A549 (cell line): Measurements from ENCODE around the gene TAF10. TPM values are rescaled to one million over a fixed set of nuclear protein-coding genes. Genes with fewer than 3 reads are reported as not detected.

ENCODE experiments used
- ATAC-seq, 2 experiments: fragments of 200-7000 bp in 1 of 2; fragments of >200 bp in 1 of 2; cut with Nextera tagmentation in 1 of 2; cut with Tn5 transposase in 1 of 2; 3 replicates each; pipeline versions ENCODE4 v1.8.0 to v1.9.1; 2018 to 2020; ENCODE audit warnings: mild to moderate bottlenecking in 1 of 2, moderate library complexity in 1 of 2
- CTCF ChIA-PET: fragments of 300-600 bp; sonication (Branson Sonifier 250); formaldehyde crosslinking; extraction: SDS; loops from one replicate; lab custom pipeline; 2021; ENCODE audit warnings: antibody characterized with exemption, inconsistent platforms; lab: Yijun Ruan, JAX
- POLR2A ChIA-PET: fragments of 350-600 bp; formaldehyde crosslinking; extraction: SDS; loops from one replicate; lab custom pipeline; 2021; ENCODE audit warnings: antibody characterized with exemption, inconsistent platforms; lab: Yijun Ruan, JAX
- DNase-seq, 2 experiments: peaks; one replicate each; pipeline versions ENCODE4 v3.0.0 to v3.0.0-alpha.2; 2011 to 2016; ENCODE audit warnings: low read depth in 1 of 2, low spot score in 1 of 2
- FAIRE-seq: peaks from 2 replicates; lab custom pipeline; 2011; peaks lifted over from hg19 to GRCh38; lab: Jason Lieb, UNC
- H3K27ac ChIP-seq, 2 experiments: fragments of >200 bp; sonication (Bioruptor Twin); formaldehyde crosslinking; 3 replicates each; pipeline ENCODE4 v1.5.1; 2016 to 2017
- H3K4me1 ChIP-seq: fragments of >200 bp; sonication (Bioruptor Twin); formaldehyde crosslinking; 3 replicates; pipeline ENCODE4 v1.6.1; 2016
- H3K4me2 ChIP-seq: fragments of >200 bp; sonication (Bioruptor Twin); formaldehyde crosslinking; 3 replicates; pipeline ENCODE4 v1.6.1; 2016
- H3K4me3 ChIP-seq: fragments of >200 bp; sonication (Bioruptor Twin); formaldehyde crosslinking; 3 replicates; pipeline ENCODE4 v1.5.1; 2016
- H3K9me3 ChIP-seq: fragments of >200 bp; sonication (Bioruptor Twin); formaldehyde crosslinking; 3 replicates; pipeline ENCODE4 v1.6.1; 2016
- BHLHE40 ChIP-seq: IDR thresholded peaks from 2 replicates; pipeline ENCODE4 v1.6.1; 2012; ENCODE audit warnings: low read depth, low read length, inconsistent platforms
- CBX8 ChIP-seq: fragments of 200-600 bp; sonication (generic); IDR thresholded peaks from 2 replicates; pipeline ENCODE4 v1.6.1; 2016
- CEBPB ChIP-seq, 2 experiments: fragments of >200 bp in 1 of 2; sonication (Bioruptor Twin) in 1 of 2; formaldehyde crosslinking in 1 of 2; IDR thresholded peaks; 2 replicates each; pipeline ENCODE4 v1.6.1; 2012 to 2016
- CHD2 ChIP-seq: fragments of 150-350 bp; IDR thresholded peaks from 2 replicates; pipeline ENCODE4 v1.6.1; 2014; ENCODE audit warnings: low read length; ENCODE audit not compliant: partially characterized antibody
- CHD4 ChIP-seq: fragments of 200-600 bp; sonication (generic); IDR thresholded peaks from 2 replicates; pipeline ENCODE4 v1.6.1; 2016; ENCODE audit warnings: antibody characterized with exemption, mild to moderate bottlenecking, borderline replicate concordance
- EHMT2 ChIP-seq: fragments of 200-600 bp; sonication (generic); IDR thresholded peaks from 2 replicates; pipeline ENCODE4 v1.6.1; 2016; ENCODE audit warnings: antibody characterized with exemption, low read depth, mild to moderate bottlenecking, moderate library complexity
- FOSL2 ChIP-seq, 2 experiments: fragments of 450-650 bp in 1 of 2; fragments of >200 bp in 1 of 2; sonication (Bioruptor Twin) in 1 of 2; formaldehyde crosslinking; IDR thresholded peaks; 2 replicates each; pipeline versions ENCODE4 v1.5.0 to v1.6.1; 2016 to 2020; ENCODE audit warnings: mild to moderate bottlenecking in 1 of 2, moderate library complexity in 1 of 2
- HEYL ChIP-seq: fragments of 250-450 bp; sonication (Bioruptor Pico); IDR thresholded peaks from 2 replicates; pipeline ENCODE4 v1.8.0; 2021; ENCODE audit warnings: mild to moderate bottlenecking, moderate library complexity
- HOXA7 ChIP-seq: fragments of 250-450 bp; sonication (Bioruptor Pico); IDR thresholded peaks from 2 replicates; pipeline ENCODE4 v1.5.0; 2020; ENCODE audit warnings: mild to moderate bottlenecking, moderate library complexity
- HOXB5 ChIP-seq: fragments of 250-450 bp; sonication (Bioruptor Pico); IDR thresholded peaks from 2 replicates; pipeline ENCODE4 v1.5.0; 2020; ENCODE audit warnings: mild to moderate bottlenecking, moderate library complexity
- JUN ChIP-seq, 2 experiments: fragments of >200 bp; sonication (Bioruptor Twin); formaldehyde crosslinking; IDR thresholded peaks; 2 replicates in 1 of 2; 3 replicates in 1 of 2; pipeline ENCODE4 v1.6.1; 2016 to 2017
- KDM1A ChIP-seq: fragments of 200-600 bp; sonication (generic); IDR thresholded peaks from 2 replicates; pipeline ENCODE4 v1.6.1; 2016; ENCODE audit warnings: low read depth, mild to moderate bottlenecking
- MAFK ChIP-seq: fragments of 450-650 bp; IDR thresholded peaks from 2 replicates; pipeline ENCODE4 v1.6.1; 2014; ENCODE audit not compliant: partially characterized antibody
- MAZ ChIP-seq: fragments of 150-350 bp; IDR thresholded peaks from 2 replicates; pipeline ENCODE4 v1.6.1; 2014; ENCODE audit warnings: antibody characterized with exemption, low read depth, low read length, borderline replicate concordance
- MYC ChIP-seq: IDR thresholded peaks from 2 replicates; pipeline ENCODE4 v1.6.1; 2012; ENCODE audit warnings: mild to moderate bottlenecking, inconsistent platforms, low read length, improper control_type of control experiment, borderline replicate concordance
- NPAS2 ChIP-seq: fragments of 250-450 bp; sonication (Bioruptor Pico); IDR thresholded peaks from 2 replicates; pipeline ENCODE4 v1.8.0; 2022; ENCODE audit warnings: mild to moderate bottlenecking, moderate library complexity, borderline replicate concordance
- NR3C1 ChIP-seq: fragments of >200 bp; sonication (Bioruptor Twin); formaldehyde crosslinking; IDR thresholded peaks from 3 replicates; pipeline ENCODE4 v1.6.1; 2017
- POLR2A ChIP-seq: IDR thresholded peaks from 2 replicates; pipeline ENCODE4 v1.6.1; 2012; ENCODE audit warnings: mild to moderate bottlenecking, low read length
- RARB ChIP-seq: fragments of 250-450 bp; sonication (Bioruptor Pico); IDR thresholded peaks from 2 replicates; pipeline ENCODE4 v1.8.0; 2021; ENCODE audit warnings: mild to moderate bottlenecking, moderate library complexity
- SREBF2 ChIP-seq: fragments of 450-650 bp; IDR thresholded peaks from 2 replicates; pipeline ENCODE4 v1.6.1; 2014; ENCODE audit warnings: mild to moderate bottlenecking, moderate library complexity
- TFCP2L1 ChIP-seq: fragments of 250-450 bp; sonication (Bioruptor Pico); IDR thresholded peaks from 2 replicates; pipeline ENCODE4 v1.5.0; 2021; ENCODE audit warnings: mild to moderate bottlenecking
- TP53 ChIP-seq: fragments of 250-450 bp; sonication (Bioruptor Pico); IDR thresholded peaks from 2 replicates; pipeline ENCODE4 v1.5.0; 2021; ENCODE audit warnings: mild to moderate bottlenecking, moderate library complexity
- ZNF302 ChIP-seq: fragments of 250-450 bp; sonication (Bioruptor Pico); IDR thresholded peaks from 2 replicates; pipeline ENCODE4 v1.9.0; 2021; ENCODE audit warnings: inconsistent platforms, mild to moderate bottlenecking, moderate library complexity
- ZSCAN20 ChIP-seq: fragments of 250-450 bp; sonication (Bioruptor Pico); IDR thresholded peaks from 2 replicates; pipeline ENCODE4 v1.8.0; 2022; ENCODE audit warnings: mild to moderate bottlenecking, moderate library complexity
- WGBS: methylation state at CpG from one replicate; pipeline ENCODE4 v1.1.6; 2017; ENCODE audit errors: missing lambda C conversion rate; 5-methylcytosine and 5-hydroxymethylcytosine counted together
- polyA plus RNA-seq, 4 experiments: library from polyadenylated mRNA; depleted of rRNA in 3 of 4; stranded (reverse); fragments of >200 nt; fragmentation: RNase III in 1 of 4; extraction: RNeasy Plus Mini Kit Qiagen cat#74134 plus additional on column Dnase treatment in 1 of 4; gene quantifications; 2 replicates in 3 of 4; 3 replicates in 1 of 4; pipeline ENCODE4 v1.2.3, GENCODE V29; 2011 to 2017
- TF ChIP-seq, protein P1 (sequence below): IDR thresholded peaks from 2 replicates; pipeline ENCODE4 v1.6.1; 2012; ENCODE audit warnings: low read depth, borderline replicate concordance
- TF ChIP-seq, protein P2 (sequence below): fragments of >200 bp; sonication (Bioruptor Twin); formaldehyde crosslinking; IDR thresholded peaks from 2 replicates; pipeline ENCODE4 v1.6.1; 2016
- TF ChIP-seq, protein P3 (sequence below): fragments of 450-650 bp; IDR thresholded peaks from 2 replicates; pipeline ENCODE4 v1.6.1; 2014; ENCODE audit warnings: antibody characterized with exemption
- TF ChIP-seq, protein P4 (sequence below): fragments of 250-450 bp; sonication (Bioruptor Pico); IDR thresholded peaks from 2 replicates; pipeline ENCODE4 v1.5.0; 2020; ENCODE audit warnings: low read depth, mild to moderate bottlenecking, moderate library complexity

Gene TAF10
- polyA plus RNA-seq, 2 of the 4 experiments (the other 2 are of a cell fraction) = 135 to 174 TPM

DNA sequence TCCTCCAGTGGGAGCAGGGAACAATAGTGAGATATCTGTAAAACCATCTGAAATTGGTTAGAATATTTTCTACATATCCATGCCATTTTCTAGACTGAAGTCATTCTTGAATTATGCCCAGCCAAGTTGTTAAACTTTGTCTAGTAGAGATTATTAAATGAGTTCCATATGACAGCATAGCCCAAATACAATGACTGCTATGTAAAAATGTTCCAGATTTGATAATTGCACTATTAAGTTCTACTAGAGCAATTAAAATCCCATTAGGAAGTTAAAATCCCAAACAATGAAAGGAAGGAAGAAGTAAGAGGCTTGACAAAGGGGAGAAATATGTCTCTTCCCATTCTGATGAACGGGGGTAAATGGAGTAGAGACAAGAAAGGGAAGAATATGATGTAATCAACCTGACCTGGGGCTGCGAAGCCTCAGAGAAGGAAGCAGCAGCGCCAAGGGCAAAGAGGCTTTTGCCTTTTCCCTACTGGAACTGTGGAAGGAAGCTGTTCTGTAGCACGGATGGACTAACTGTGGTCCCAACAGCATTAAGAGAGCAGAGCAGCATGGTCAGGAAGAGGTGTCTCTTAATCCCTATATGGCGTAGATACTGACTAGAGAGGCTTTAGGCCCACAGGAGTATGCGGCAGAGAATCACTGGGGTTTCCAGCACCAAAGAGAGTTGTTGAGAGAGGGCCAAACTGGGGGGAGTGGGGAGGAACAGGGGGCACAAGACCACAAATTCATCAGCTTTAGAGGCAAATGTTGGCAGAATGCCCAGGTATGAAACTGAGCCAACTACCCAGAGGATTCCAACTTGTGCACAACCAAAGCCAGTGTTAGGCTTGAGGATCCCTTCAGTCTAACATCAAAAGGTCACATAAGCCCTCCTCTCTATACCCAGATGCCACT, 35.3 kb downstream of the TAF10 start:
- WGBS = 77% methylated on average over 5 of the region's 6 CpGs
- H3K4me1 ChIP-seq = no peaks in the 10 kb centered on the region
- CTCF ChIA-PET = interaction anchor here (0.7 kb wide), 1 partner anchor 10 kb away, joined by 3 read pairs; no protein-coding TSS in a partner anchor
- TF ChIP-seq MAZ = no peak
- no peak for TF ChIP-seq RARB (CRISPR knock-in tag)
- no peak for TF ChIP-seq HOXB5 (CRISPR knock-in tag)
- TF ChIP-seq, protein P1, sequence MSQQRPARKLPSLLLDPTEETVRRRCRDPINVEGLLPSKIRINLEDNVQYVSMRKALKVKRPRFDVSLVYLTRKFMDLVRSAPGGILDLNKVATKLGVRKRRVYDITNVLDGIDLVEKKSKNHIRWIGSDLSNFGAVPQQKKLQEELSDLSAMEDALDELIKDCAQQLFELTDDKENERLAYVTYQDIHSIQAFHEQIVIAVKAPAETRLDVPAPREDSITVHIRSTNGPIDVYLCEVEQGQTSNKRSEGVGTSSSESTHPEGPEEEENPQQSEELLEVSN = no peak
- TF ChIP-seq, protein P2, sequence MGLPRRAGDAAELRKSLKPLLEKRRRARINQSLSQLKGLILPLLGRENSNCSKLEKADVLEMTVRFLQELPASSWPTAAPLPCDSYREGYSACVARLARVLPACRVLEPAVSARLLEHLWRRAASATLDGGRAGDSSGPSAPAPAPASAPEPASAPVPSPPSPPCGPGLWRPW = no peak
- no peak for TF ChIP-seq EHMT2
- no peak for TF ChIP-seq MAFK
- TF ChIP-seq CEBPB (IDR thresholded peaks at IDR 0.05) = no peak
- no peak for TF ChIP-seq CHD4
- TF ChIP-seq TFCP2L1 (CRISPR knock-in tag) = no peak
- TF ChIP-seq KDM1A = no peak
- no peak for TF ChIP-seq CHD2
- TF ChIP-seq ZNF302 (CRISPR knock-in tag) = no peak
- no peak for TF ChIP-seq FOSL2 (IDR thresholded peaks at IDR 0.05)
- TF ChIP-seq FOSL2 (CRISPR knock-in tag; IDR thresholded peaks at IDR 0.05) = no peak
- TF ChIP-seq NPAS2 (CRISPR knock-in tag) = no peak
- TF ChIP-seq, all 56 proteins: peak for 0
- H3K4me2 ChIP-seq = no peak overlapping the region
- H3K4me3 ChIP-seq = no peak overlapping the region
- POLR2A ChIA-PET = no interaction called here
- DNase-seq (no peak), ATAC-seq (peak in 1 of 2 experiments; percentile 26; a peak in 2 of 6 replicates), FAIRE-seq (no peak)
- no peak overlapping the region for H3K27ac ChIP-seq
- H3K9me3 ChIP-seq = no peaks in the 10 kb centered on the region

DNA sequence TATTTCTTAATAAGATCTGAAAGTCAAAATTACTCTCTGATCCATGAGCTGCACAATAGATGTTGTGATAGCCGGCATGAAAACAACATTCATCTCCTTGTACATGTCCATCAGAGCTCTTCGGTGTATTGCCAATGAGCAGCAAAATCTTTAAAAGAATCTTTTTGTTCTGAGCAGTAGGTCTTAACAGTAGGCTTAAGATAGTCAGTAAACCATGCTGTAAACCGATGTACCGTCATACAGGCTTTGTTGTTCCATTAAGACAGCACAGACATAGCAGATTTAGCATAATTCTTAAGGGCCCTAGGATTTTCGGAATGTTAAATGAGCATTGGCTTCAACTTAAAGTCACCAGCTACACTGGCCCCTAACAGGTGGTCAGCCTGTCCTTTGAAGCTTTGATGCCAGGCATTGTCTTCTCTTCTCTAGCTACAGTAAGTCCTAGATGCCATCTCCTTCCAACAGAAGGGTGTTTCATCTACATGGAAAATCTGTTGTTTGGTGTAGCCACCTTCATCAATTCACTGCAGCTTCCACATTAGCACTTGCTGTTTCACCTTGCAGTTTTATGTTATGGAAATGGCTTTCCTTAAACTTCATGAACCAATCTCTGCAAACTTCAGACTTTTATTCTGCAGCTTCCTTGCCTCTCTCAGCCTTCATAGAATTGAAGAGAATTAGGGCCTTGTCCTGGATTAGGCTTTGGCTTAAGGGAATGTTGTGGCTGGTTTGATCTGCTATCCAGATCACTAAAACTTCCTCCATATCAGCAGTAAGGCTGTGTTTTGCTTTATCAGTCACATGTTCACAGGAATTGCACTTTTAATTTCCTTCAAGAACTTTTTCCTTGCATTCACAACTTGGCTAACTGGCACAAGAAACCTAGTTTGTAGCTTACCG, 37.0 kb downstream of the TAF10 start:
- ChIA-PET POLR2A (no interaction called here), CTCF (interaction anchor here (1.4 kb wide), 1 partner anchor 44 kb away, joined by 5 read pairs; no protein-coding TSS in a partner anchor)
- WGBS = 83% methylated on average over 6 of the region's 6 CpGs
- no peak overlapping the region for H3K27ac ChIP-seq
- no peak for ATAC-seq
- FAIRE-seq = no peak
- no peak overlapping the region for H3K4me2 ChIP-seq
- no peak for TF ChIP-seq CBX8
- TF ChIP-seq HOXB5 (CRISPR knock-in tag) = no peak
- no peak for TF ChIP-seq HEYL (CRISPR knock-in tag)
- no peak for TF ChIP-seq SREBF2
- no peak for TF ChIP-seq POLR2A
- no peak for TF ChIP-seq ZSCAN20 (CRISPR knock-in tag)
- TF ChIP-seq NR3C1 = no peak
- TF ChIP-seq, protein P3, sequence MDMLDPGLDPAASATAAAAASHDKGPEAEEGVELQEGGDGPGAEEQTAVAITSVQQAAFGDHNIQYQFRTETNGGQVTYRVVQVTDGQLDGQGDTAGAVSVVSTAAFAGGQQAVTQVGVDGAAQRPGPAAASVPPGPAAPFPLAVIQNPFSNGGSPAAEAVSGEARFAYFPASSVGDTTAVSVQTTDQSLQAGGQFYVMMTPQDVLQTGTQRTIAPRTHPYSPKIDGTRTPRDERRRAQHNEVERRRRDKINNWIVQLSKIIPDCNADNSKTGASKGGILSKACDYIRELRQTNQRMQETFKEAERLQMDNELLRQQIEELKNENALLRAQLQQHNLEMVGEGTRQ = no peak
- TF ChIP-seq BHLHE40 = no peak
- TF ChIP-seq MYC = no peak
- no peak for TF ChIP-seq JUN (IDR thresholded peaks at IDR 0.05)
- TF ChIP-seq TFCP2L1 (CRISPR knock-in tag) = no peak
- TF ChIP-seq TP53 (CRISPR knock-in tag) = no peak
- TF ChIP-seq, protein P4, sequence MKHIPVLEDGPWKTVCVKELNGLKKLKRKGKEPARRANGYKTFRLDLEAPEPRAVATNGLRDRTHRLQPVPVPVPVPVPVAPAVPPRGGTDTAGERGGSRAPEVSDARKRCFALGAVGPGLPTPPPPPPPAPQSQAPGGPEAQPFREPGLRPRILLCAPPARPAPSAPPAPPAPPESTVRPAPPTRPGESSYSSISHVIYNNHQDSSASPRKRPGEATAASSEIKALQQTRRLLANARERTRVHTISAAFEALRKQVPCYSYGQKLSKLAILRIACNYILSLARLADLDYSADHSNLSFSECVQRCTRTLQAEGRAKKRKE (CRISPR knock-in tag) = no peak
- TF ChIP-seq HOXA7 = no peak
- no peak overlapping the region for H3K4me3 ChIP-seq
- no peak for DNase-seq
- no peaks in the 10 kb centered on the region for H3K4me1 ChIP-seq
- no peaks in the 10 kb centered on the region for H3K9me3 ChIP-seq
